GM21526 (cell line): ENCODE measurements around the gene SLC38A8.

ENCODE experiments used
- ATAC-seq: cut with Tn5 transposase; IDR thresholded peaks from one replicate; pipeline ENCODE4 v1.9.1; 2021; ENCODE audit warnings: moderate library complexity; ENCODE audit not compliant: unreplicated experiment, low FRiP score

Gene SLC38A8

GRCh38 chr16:83973077-83973476, 69.5 kb downstream of the SLC38A8 start:
- ATAC-seq, result no peak

GRCh38 chr16:83972256-83973008, 70.2 kb downstream of the SLC38A8 start:
- no peak for ATAC-seq

- ATAC-seq, result no peak
These were observed 71.1 kb downstream of the SLC38A8 start for GRCh38 chr16:83971165-83972130.

GRCh38 chr16:83970430-83970815, 72.2 kb downstream of the SLC38A8 start:
- ATAC-seq, result no peak

GRCh38 chr16:83969771-83970429, 72.7 kb downstream of the SLC38A8 start:
- no peak for ATAC-seq

- ATAC-seq, result no peak
These were observed 73.5 kb downstream of the SLC38A8 start for GRCh38 chr16:83968891-83969649.

- ATAC-seq, result no peak
These were observed 74.2 kb downstream of the SLC38A8 start for GRCh38 chr16:83968306-83968851.

GRCh38 chr16:83967838-83968305, 74.7 kb downstream of the SLC38A8 start, which contains the start of gene NECAB2:
Gene NECAB2, plus strand, starts transcription at chr16:83968244. Its CDS starts 405 bp downstream, at chr16:83968649.
- ATAC-seq, result no peak

GRCh38 chr16:83967091-83967490, 75.5 kb downstream of the SLC38A8 start:
- ATAC-seq, result no peak

- ATAC-seq, result no peak
These were observed 76.4 kb downstream of the SLC38A8 start for GRCh38 chr16:83966153-83966696.

GRCh38 chr16:83965444-83966152, 77.0 kb downstream of the SLC38A8 start:
- ATAC-seq, result no peak

GRCh38 chr16:83964684-83965443, 77.7 kb downstream of the SLC38A8 start:
- no peak for ATAC-seq

- ATAC-seq, result no peak
These were observed 79.1 kb downstream of the SLC38A8 start for GRCh38 chr16:83963277-83964119.

- no peak for ATAC-seq
These were observed 81.0 kb downstream of the SLC38A8 start for GRCh38 chr16:83961591-83961990.

GRCh38 chr16:83960521-83961249, 81.9 kb downstream of the SLC38A8 start:
- ATAC-seq, result no peak
